ENCODE results near the gene AUTS2.

DNA sequence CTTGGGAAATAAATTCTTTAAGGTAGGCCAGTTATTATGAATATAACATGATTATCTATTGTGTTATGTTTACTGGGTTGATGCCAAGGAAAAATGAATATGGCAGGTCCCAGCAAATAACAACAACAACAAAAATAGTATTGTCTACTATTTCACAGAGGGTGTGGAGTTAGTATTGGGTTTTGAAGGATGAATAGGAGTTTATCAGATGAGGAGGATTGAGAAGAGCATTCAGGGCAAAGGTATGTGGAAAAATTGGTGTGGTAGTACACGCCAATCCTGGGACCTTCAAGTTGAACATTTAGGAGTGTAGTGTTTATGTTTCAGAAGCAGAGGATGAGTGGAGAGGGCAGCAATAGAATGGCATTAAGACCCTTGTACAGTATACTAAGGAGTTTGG lies 671.9 kb downstream of the AUTS2 start:
- TF ChIP-seq ZBTB48 (tag by site-specific recombination; IDR thresholded peaks at IDR 0.05) (no peak), GLIS1 (tag by site-specific recombination; IDR thresholded peaks at IDR 0.05) (no peak), ZNF561 (tag by site-specific recombination; IDR thresholded peaks at IDR 0.05; ENCODE audit: borderline replicate concordance) (no peak), ZNF544 (tag by site-specific recombination; IDR thresholded peaks at IDR 0.05) (no peak), ZNF354C (tag by site-specific recombination; IDR thresholded peaks at IDR 0.05; ENCODE audit: borderline replicate concordance, low read depth) (no peak), GLI2 (tag by site-specific recombination; IDR thresholded peaks at IDR 0.05; ENCODE audit: borderline replicate concordance, low read depth) (no peak), ZNF707 (tag by site-specific recombination; IDR thresholded peaks at IDR 0.05) (no peak), ZNF239 (tag by site-specific recombination; IDR thresholded peaks at IDR 0.05) (no peak), ZNF513 (tag by site-specific recombination; IDR thresholded peaks at IDR 0.05) (no peak), ZNF600 (tag by site-specific recombination; IDR thresholded peaks at IDR 0.05) (no peak), ZBTB8A (tag by site-specific recombination; IDR thresholded peaks at IDR 0.05) (no peak)
- TF ChIP-seq, protein P1, sequence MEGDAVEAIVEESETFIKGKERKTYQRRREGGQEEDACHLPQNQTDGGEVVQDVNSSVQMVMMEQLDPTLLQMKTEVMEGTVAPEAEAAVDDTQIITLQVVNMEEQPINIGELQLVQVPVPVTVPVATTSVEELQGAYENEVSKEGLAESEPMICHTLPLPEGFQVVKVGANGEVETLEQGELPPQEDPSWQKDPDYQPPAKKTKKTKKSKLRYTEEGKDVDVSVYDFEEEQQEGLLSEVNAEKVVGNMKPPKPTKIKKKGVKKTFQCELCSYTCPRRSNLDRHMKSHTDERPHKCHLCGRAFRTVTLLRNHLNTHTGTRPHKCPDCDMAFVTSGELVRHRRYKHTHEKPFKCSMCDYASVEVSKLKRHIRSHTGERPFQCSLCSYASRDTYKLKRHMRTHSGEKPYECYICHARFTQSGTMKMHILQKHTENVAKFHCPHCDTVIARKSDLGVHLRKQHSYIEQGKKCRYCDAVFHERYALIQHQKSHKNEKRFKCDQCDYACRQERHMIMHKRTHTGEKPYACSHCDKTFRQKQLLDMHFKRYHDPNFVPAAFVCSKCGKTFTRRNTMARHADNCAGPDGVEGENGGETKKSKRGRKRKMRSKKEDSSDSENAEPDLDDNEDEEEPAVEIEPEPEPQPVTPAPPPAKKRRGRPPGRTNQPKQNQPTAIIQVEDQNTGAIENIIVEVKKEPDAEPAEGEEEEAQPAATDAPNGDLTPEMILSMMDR (tag by site-specific recombination; IDR thresholded peaks at IDR 0.05) = no peak
- TF ChIP-seq, protein P2, sequence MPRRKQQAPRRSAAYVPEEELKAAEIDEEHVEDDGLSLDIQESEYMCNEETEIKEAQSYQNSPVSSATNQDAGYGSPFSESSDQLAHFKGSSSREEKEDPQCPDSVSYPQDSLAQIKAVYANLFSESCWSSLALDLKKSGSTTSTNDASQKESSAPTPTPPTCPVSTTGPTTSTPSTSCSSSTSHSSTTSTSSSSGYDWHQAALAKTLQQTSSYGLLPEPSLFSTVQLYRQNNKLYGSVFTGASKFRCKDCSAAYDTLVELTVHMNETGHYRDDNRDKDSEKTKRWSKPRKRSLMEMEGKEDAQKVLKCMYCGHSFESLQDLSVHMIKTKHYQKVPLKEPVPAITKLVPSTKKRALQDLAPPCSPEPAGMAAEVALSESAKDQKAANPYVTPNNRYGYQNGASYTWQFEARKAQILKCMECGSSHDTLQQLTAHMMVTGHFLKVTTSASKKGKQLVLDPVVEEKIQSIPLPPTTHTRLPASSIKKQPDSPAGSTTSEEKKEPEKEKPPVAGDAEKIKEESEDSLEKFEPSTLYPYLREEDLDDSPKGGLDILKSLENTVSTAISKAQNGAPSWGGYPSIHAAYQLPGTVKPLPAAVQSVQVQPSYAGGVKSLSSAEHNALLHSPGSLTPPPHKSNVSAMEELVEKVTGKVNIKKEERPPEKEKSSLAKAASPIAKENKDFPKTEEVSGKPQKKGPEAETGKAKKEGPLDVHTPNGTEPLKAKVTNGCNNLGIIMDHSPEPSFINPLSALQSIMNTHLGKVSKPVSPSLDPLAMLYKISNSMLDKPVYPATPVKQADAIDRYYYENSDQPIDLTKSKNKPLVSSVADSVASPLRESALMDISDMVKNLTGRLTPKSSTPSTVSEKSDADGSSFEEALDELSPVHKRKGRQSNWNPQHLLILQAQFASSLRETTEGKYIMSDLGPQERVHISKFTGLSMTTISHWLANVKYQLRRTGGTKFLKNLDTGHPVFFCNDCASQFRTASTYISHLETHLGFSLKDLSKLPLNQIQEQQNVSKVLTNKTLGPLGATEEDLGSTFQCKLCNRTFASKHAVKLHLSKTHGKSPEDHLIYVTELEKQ (tag by site-specific recombination; IDR thresholded peaks at IDR 0.05; ENCODE audit: borderline replicate concordance) = no peak
